NT2/D1 (cell line): ENCODE measurements around the gene JUN.

Experiments
- SUZ12 ChIP-seq: IDR thresholded peaks from 2 replicates; pipeline ENCODE4 v1.6.1; 2011; ENCODE audit not compliant: insufficient read length, insufficient read depth; ENCODE audit errors: extremely low read depth
- YY1 ChIP-seq: IDR thresholded peaks from 2 replicates; pipeline ENCODE4 v1.6.1; 2011; ENCODE audit not compliant: insufficient read length, insufficient read depth
- ZNF274 ChIP-seq: IDR thresholded peaks from 2 replicates; pipeline ENCODE4 v1.6.1; 2011; ENCODE audit warnings: mild to moderate bottlenecking, low read depth, low read length

DNA sequence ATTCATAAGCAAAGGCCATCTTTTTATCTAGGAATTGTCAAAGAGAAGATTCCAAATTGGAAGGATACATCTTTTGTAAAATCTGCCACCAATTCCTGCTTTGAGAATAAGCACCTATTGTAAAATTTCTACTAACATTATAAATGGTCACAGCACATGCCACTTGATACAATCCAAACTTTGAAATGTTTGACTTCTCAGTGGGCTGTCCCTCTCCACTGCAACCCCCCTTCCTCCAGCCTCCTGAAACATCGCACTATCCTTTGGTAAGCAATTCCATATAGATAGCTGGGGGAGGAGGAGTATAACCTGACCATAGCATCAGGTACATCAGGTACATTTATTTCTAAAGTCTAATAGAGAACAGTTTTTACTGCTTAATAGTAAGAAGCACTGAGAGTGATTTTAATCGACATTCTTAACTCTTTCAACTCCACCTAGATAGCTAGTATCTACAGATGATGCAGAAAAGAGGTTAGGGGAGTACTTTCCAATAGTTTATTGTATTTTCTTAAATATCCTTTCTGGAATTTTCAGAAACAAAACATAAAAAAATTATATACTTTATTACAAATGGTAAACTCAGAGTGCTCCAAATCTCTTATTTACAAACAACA is 2.9 kb downstream of the JUN start:
- TF ChIP-seq YY1 (no peak), ZNF274 (no peak), SUZ12 (no peak)
